ENCODE measurements around the gene MBD3L5. TPM values are rescaled to one million over a fixed set of nuclear protein-coding genes. Genes with fewer than 3 reads are reported as not detected.
"Not testable (repeated sequence)": the region's sequence is repeated elsewhere in the genome, so short reads cannot be mapped to it uniquely, and the experiment has no call there.

The MBD3L5 gene
- polyA plus RNA-seq, 3 donors: not detected

DNA sequence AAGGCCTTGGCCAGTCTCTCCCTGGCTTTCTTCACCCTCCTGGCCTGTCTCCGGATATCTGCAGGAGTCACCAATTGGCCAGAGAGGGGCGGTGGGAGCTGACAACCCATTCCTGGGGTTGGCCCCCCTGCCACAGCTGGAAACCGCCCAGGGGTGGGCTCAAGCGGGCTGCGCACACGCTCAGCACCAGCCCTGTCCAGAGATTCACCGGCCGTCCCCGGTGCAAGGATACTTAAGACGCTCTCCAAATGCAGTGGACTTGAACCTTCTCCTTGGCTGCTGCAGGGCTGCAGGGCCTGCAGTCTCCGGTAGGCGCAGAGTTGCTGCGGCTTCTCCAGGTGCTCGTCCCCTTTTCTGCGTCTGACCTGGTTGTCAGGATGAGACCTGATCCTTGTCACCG, 26.0 kb downstream of the MBD3L5 start:
- H3K4me1 ChIP-seq (ENCODE audit: control insufficient read depth in 1 of 2, insufficient read depth in 2 of 2, low read length in 2 of 2); H3K4me1 Mint-ChIP-seq; H3K9me3 ChIP-seq (replicated peaks in 1 of 2; ENCODE audit: control insufficient read depth in 1 of 2, insufficient read depth in 1 of 2, low read length in 2 of 2); H3K27ac ChIP-seq (ENCODE audit: low read depth in 1 of 2, low read length in 2 of 2); H3K4me2 ChIP-seq (replicated peaks; ENCODE audit: extremely low read depth, low read length, poor library complexity, severe bottlenecking); H2AFZ ChIP-seq (ENCODE audit: insufficient read depth, low read depth, low read length, poor library complexity, severe bottlenecking); intact Hi-C loops (cut with micrococcal nuclease); H3K79me2 ChIP-seq (ENCODE audit: insufficient read depth, low read length); H3K9ac ChIP-seq (ENCODE audit: insufficient read depth, low read length, poor library complexity, severe bottlenecking); H3K4me3 ChIP-seq (replicated peaks in 1 of 3; ENCODE audit: low read depth in 2 of 3, low read length in 3 of 3); H3K36me3 ChIP-seq (replicated peaks in 1 of 2; ENCODE audit: control insufficient read depth in 1 of 2, insufficient read depth in 2 of 2, low read length in 2 of 2); H3K36me3 Mint-ChIP-seq; DNase-seq; H3K4me3 Mint-ChIP-seq; H4K20me1 ChIP-seq (ENCODE audit: insufficient read depth, low read length); H3K27me3 ChIP-seq (ENCODE audit: control insufficient read depth in 2 of 2, insufficient read depth in 2 of 2, low read length in 2 of 2); H3K9me3 Mint-ChIP-seq; H3K27ac Mint-ChIP-seq; H3K27me3 Mint-ChIP-seq (ENCODE audit: low read depth in 3 of 3): not testable (repeated sequence)
- WGBS (ENCODE audit: insufficient coverage): no CpG with 5 or more reads among the region's 16 CpGs

DNA sequence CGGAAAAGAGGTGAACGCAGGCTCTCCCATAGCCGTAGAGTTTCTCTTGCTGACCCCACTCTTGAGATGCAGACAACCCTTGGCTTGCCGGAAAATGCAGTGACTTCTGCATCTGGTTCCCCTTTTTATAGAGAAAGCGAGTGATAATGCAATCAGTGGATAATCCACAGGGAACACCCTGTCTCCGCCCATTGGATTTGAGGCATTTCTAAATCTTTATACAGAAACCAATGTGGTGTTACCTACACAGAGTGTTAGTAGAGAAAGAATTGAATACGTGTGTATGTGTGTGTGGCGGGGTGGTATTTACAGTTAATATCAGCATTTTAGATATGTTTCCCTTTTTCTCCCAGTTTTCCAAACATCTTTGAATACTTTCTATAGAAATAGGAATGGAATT, 28.2 kb downstream of the MBD3L5 start, which contains the start of gene MBD3L3:
Gene MBD3L3, minus strand, starts transcription at position 101 of the 400 bp plus-strand sequence. Its CDS starts 71 bp downstream, at position 30.
- H3K9me3 ChIP-seq (replicated peaks in 1 of 2; ENCODE audit: control insufficient read depth in 1 of 2, insufficient read depth in 1 of 2, low read length in 2 of 2); H3K4me1 Mint-ChIP-seq; H3K27ac ChIP-seq (ENCODE audit: low read depth in 1 of 2, low read length in 2 of 2); H4K20me1 ChIP-seq (ENCODE audit: insufficient read depth, low read length); H3K9ac ChIP-seq (ENCODE audit: insufficient read depth, low read length, poor library complexity, severe bottlenecking); H3K27ac Mint-ChIP-seq; H3K36me3 Mint-ChIP-seq; H3K9me3 Mint-ChIP-seq; H3K27me3 Mint-ChIP-seq (ENCODE audit: low read depth in 3 of 3); H3K27me3 ChIP-seq (ENCODE audit: control insufficient read depth in 2 of 2, insufficient read depth in 2 of 2, low read length in 2 of 2); H3K4me3 ChIP-seq (replicated peaks in 1 of 3; ENCODE audit: low read depth in 2 of 3, low read length in 3 of 3); H2AFZ ChIP-seq (ENCODE audit: insufficient read depth, low read depth, low read length, poor library complexity, severe bottlenecking); H3K4me1 ChIP-seq (ENCODE audit: control insufficient read depth in 1 of 2, insufficient read depth in 2 of 2, low read length in 2 of 2); H3K4me2 ChIP-seq (replicated peaks; ENCODE audit: extremely low read depth, low read length, poor library complexity, severe bottlenecking); H3K4me3 Mint-ChIP-seq; intact Hi-C loops (cut with micrococcal nuclease); H3K36me3 ChIP-seq (replicated peaks in 1 of 2; ENCODE audit: control insufficient read depth in 1 of 2, insufficient read depth in 2 of 2, low read length in 2 of 2); DNase-seq; H3K79me2 ChIP-seq (ENCODE audit: insufficient read depth, low read length): not testable (repeated sequence)
- no CpG with 5 or more reads among the region's 8 CpGs for WGBS (ENCODE audit: insufficient coverage)

DNA sequence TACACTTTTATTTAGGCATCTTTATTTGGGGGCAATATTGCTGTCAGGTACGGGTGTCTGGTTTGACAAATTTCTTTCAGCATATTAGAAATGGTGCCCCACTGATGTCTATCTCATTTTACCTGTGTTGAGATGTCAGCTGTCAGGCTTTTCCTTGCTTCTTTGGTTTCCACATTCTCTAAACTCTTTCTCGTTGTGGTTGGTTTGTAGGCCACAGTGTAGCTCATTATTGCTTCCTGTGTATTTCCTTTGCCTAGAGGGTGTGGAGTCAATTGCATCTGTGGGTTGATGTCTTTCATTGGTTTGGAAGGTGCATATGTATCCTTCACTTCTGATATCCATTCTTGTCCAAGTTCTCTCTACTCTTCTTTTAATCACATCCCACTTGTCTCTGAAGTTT, 29.6 kb downstream of the MBD3L5 start:
- no CpG with 5 or more reads among the region's 2 CpGs for WGBS (ENCODE audit: insufficient coverage)
- H3K27ac ChIP-seq (ENCODE audit: low read depth in 1 of 2, low read length in 2 of 2); H3K4me3 ChIP-seq (replicated peaks in 1 of 3; ENCODE audit: low read depth in 2 of 3, low read length in 3 of 3); H3K27me3 Mint-ChIP-seq (ENCODE audit: low read depth in 3 of 3); H3K4me1 ChIP-seq (ENCODE audit: control insufficient read depth in 1 of 2, insufficient read depth in 2 of 2, low read length in 2 of 2); DNase-seq; H3K9me3 Mint-ChIP-seq; H3K79me2 ChIP-seq (ENCODE audit: insufficient read depth, low read length); H3K36me3 Mint-ChIP-seq; H3K36me3 ChIP-seq (replicated peaks in 1 of 2; ENCODE audit: control insufficient read depth in 1 of 2, insufficient read depth in 2 of 2, low read length in 2 of 2); H3K4me3 Mint-ChIP-seq; H3K9me3 ChIP-seq (replicated peaks in 1 of 2; ENCODE audit: control insufficient read depth in 1 of 2, insufficient read depth in 1 of 2, low read length in 2 of 2); H3K4me2 ChIP-seq (replicated peaks; ENCODE audit: extremely low read depth, low read length, poor library complexity, severe bottlenecking); H3K9ac ChIP-seq (ENCODE audit: insufficient read depth, low read length, poor library complexity, severe bottlenecking); H3K27me3 ChIP-seq (ENCODE audit: control insufficient read depth in 2 of 2, insufficient read depth in 2 of 2, low read length in 2 of 2); H3K4me1 Mint-ChIP-seq; H3K27ac Mint-ChIP-seq; H2AFZ ChIP-seq (ENCODE audit: insufficient read depth, low read depth, low read length, poor library complexity, severe bottlenecking); H4K20me1 ChIP-seq (ENCODE audit: insufficient read depth, low read length); intact Hi-C loops (cut with micrococcal nuclease): not testable (repeated sequence)

Measured in CD14-positive monocyte (primary cell).